Endometrial microvascular endothelial cells (primary cell): ENCODE measurements around the gene NADK2. TPM values are rescaled to one million over a fixed set of nuclear protein-coding genes. Genes with fewer than 3 reads are reported as not detected.

Experiments used
- in situ Hi-C: cut with HindIII; loops from 2 replicates; pipeline ENCODE4 v1.10.0; 2017; ENCODE audit warnings: low sequenced_read_pairs, low pct_unique_long_range_greater_than_20kb; ENCODE audit errors: inconsistent ontology term
- total RNA-seq: library from RNA; depleted of rRNA; stranded (reverse); fragments of >200 nt; gene quantifications from one replicate; pipeline ENCODE4 v1.2.3, GENCODE V29; 2015; ENCODE audit errors: inconsistent ontology term

The NADK2 gene
- total RNA-seq, 1 donor from 2014 or later: 21.9 TPM

GRCh38 chr5:36177715-36178523 is 63.8 kb downstream of the NADK2 start:
- in situ Hi-C loops: no loop called here

- in situ Hi-C loops: no loop called here
Measured at GRCh38 chr5:36177154-36177553, 64.6 kb downstream of the NADK2 start.

- in situ Hi-C loops: no loop called here
Measured at GRCh38 chr5:36175043-36175442, 66.7 kb downstream of the NADK2 start.

- in situ Hi-C loops: no loop called here
Measured at GRCh38 chr5:36174119-36174518, 67.6 kb downstream of the NADK2 start.

GRCh38 chr5:36173426-36173825 is 68.3 kb downstream of the NADK2 start:
- in situ Hi-C loops: no loop called here

- in situ Hi-C loops: no loop called here
Measured at GRCh38 chr5:36172599-36172998, 69.1 kb downstream of the NADK2 start.

- in situ Hi-C loops: no loop called here
Measured at GRCh38 chr5:36170832-36171424, 70.8 kb downstream of the NADK2 start.

- in situ Hi-C loops: no loop called here
Measured at GRCh38 chr5:36168737-36169136, 73.0 kb downstream of the NADK2 start.

GRCh38 chr5:36164461-36164860 is 77.3 kb downstream of the NADK2 start:
- in situ Hi-C loops: no loop called here

GRCh38 chr5:36162810-36163486 is 78.8 kb downstream of the NADK2 start:
- in situ Hi-C loops: no loop called here

- in situ Hi-C loops: no loop called here
Measured at GRCh38 chr5:36161361-36161760, 80.4 kb downstream of the NADK2 start.

GRCh38 chr5:36160617-36161016 is 81.1 kb downstream of the NADK2 start:
- in situ Hi-C loops: no loop called here

GRCh38 chr5:36158144-36158543 is 83.6 kb downstream of the NADK2 start:
- in situ Hi-C loops: no loop called here

GRCh38 chr5:36156619-36157018 is 85.1 kb downstream of the NADK2 start:
- in situ Hi-C loops: no loop called here

- in situ Hi-C loops: no loop called here
Measured at GRCh38 chr5:36156121-36156601, 85.6 kb downstream of the NADK2 start.

GRCh38 chr5:36155291-36155690 is 86.4 kb downstream of the NADK2 start:
- in situ Hi-C loops: no loop called here

- in situ Hi-C loops: no loop called here
Measured at GRCh38 chr5:36153726-36154125, 88.0 kb downstream of the NADK2 start.

- in situ Hi-C loops: no loop called here
Measured at GRCh38 chr5:36153298-36153677, 88.4 kb downstream of the NADK2 start.

GRCh38 chr5:36152324-36153297 is 89.1 kb downstream of the NADK2 start:
- in situ Hi-C loops: no loop called here
